OCI-LY7 (cell line): Measurements from ENCODE around the gene EIPR1. TPM values are rescaled to one million over a fixed set of nuclear protein-coding genes. Genes with fewer than 3 reads are reported as not detected.

Experiments
- BruUV-seq: library from RNA; stranded (reverse); fragments of 400-500 nt; replicated peaks from 2 replicates; lab custom pipeline; 2021; lab: Mats Ljungman, UMichigan
- CTCF ChIA-PET: fragments of 300-600 bp; sonication (Branson Sonifier 250); formaldehyde crosslinking; loops from one replicate; lab custom pipeline; 2022; ENCODE audit warnings: antibody characterized with exemption; ENCODE audit not compliant: unreplicated experiment; lab: Charles Lee
- POLR2A ChIA-PET: fragments of 300-600 bp; sonication (Branson Sonifier 250); formaldehyde crosslinking; loops from one replicate; lab custom pipeline; 2022; ENCODE audit warnings: antibody characterized with exemption; lab: Charles Lee
- DNase-seq: peaks from one replicate; pipeline ENCODE4 v3.0.0-alpha.2; 2015; ENCODE audit warnings: low spot score
- H2AFZ ChIP-seq: fragments of 200-600 bp; sonication (generic), shearing (Covaris generic); 2 replicates; pipeline ENCODE4 v1.6.1; 2014; ENCODE audit warnings: mild to moderate bottlenecking, antibody characterized with exemption, low read length, moderate library complexity
- H3K27ac ChIP-seq: fragments of 200-600 bp; sonication (generic); 2 replicates; pipeline ENCODE4 v1.5.1; 2014; ENCODE audit warnings: mixed run types, low read depth, mild to moderate bottlenecking, moderate library complexity, low read length, inconsistent platforms; ENCODE audit not compliant: poor library complexity, severe bottlenecking
- H3K36me3 ChIP-seq: fragments of 200-600 bp; sonication (generic); 2 replicates; pipeline ENCODE4 v1.6.1; 2014; ENCODE audit warnings: mild to moderate bottlenecking, antibody characterized with exemption, low read length, moderate library complexity, mixed read lengths; ENCODE audit not compliant: insufficient read depth
- H3K4me1 ChIP-seq: fragments of 200-600 bp; sonication (generic); 2 replicates; pipeline ENCODE4 v1.5.1; 2014; ENCODE audit warnings: mild to moderate bottlenecking, low read length; ENCODE audit not compliant: insufficient read depth, poor library complexity, severe bottlenecking
- H3K4me2 ChIP-seq: fragments of 200-600 bp; sonication (generic); 2 replicates; pipeline ENCODE4 v1.6.1; 2014; ENCODE audit warnings: mild to moderate bottlenecking, low read length
- H3K4me3 ChIP-seq: fragments of 200-600 bp; sonication (generic); 2 replicates; pipeline ENCODE4 v1.5.1; 2014; ENCODE audit warnings: mild to moderate bottlenecking, low read depth, low read length; ENCODE audit not compliant: poor library complexity, severe bottlenecking
- H3K79me2 ChIP-seq: fragments of 200-600 bp; sonication (generic); 2 replicates; pipeline ENCODE4 v1.6.1; 2016; ENCODE audit warnings: low read depth, mild to moderate bottlenecking, low read length, moderate library complexity, mixed read lengths; ENCODE audit not compliant: insufficient read depth
- H3K9me2 ChIP-seq: fragments of 200-600 bp; sonication (generic); 2 replicates; pipeline ENCODE4 v1.6.1; 2016; ENCODE audit warnings: mild to moderate bottlenecking, low read length, mixed read lengths; ENCODE audit not compliant: insufficient read depth
- H3K9me3 ChIP-seq: fragments of 200-600 bp; sonication (generic); 2 replicates; pipeline ENCODE4 v1.6.1; 2014; ENCODE audit warnings: mild to moderate bottlenecking, mixed run types, low read length, mixed read lengths
- H4K20me1 ChIP-seq: fragments of 200-600 bp; sonication (generic); 2 replicates; pipeline ENCODE4 v1.6.1; 2014; ENCODE audit warnings: mild to moderate bottlenecking, antibody characterized with exemption, low read length, moderate library complexity, mixed read lengths; ENCODE audit not compliant: insufficient read depth
- CTCF ChIP-seq: fragments of 200-600 bp; sonication (generic); conservative IDR thresholded peaks from 2 replicates; pipeline ENCODE4 v1.5.1; 2014; ENCODE audit warnings: mild to moderate bottlenecking, antibody characterized with exemption, low read length, moderate library complexity, mixed read lengths
- EZH2phosphoT487 ChIP-seq: fragments of 200-600 bp; sonication (generic); IDR thresholded peaks from 2 replicates; pipeline ENCODE4 v1.6.1; 2018; ENCODE audit warnings: low read depth, borderline replicate concordance, mild to moderate bottlenecking, mixed run types, antibody characterized with exemption, low read length, moderate library complexity, mixed read lengths
- intact Hi-C: fragments of 100-400 bp; cut with micrococcal nuclease; formaldehyde crosslinking; loops from one replicate; pipeline ENCODE4 v1.10.0; 2022; ENCODE audit not compliant: unreplicated experiment
- total RNA-seq, 2 experiments: library from RNA; depleted of rRNA in 1 of 2; stranded (reverse); fragments of >200 nt in 1 of 2; shearing (Covaris generic) in 1 of 2; gene quantifications; 2 replicates each; pipeline ENCODE4 v1.2.3, GENCODE V29; 2014 to 2022

EIPR1 gene
- total RNA-seq, 2 experiments from 2014 or later = 60.5 to 61.7 TPM

- no peaks in the 10 kb centered on the region for H3K9me2 ChIP-seq
- H3K27ac ChIP-seq = no peak overlapping the region
- DNase-seq = no peak
- ChIA-PET POLR2A (no interaction called here), CTCF (no interaction called here)
- intact Hi-C loops = no loop called here
- no peak overlapping the region for H3K4me3 ChIP-seq
- H3K4me2 ChIP-seq = no peak overlapping the region
- no TSS peak for BruUV-seq
- TF ChIP-seq EZH2phosphoT487 = no peak
- no peak for TF ChIP-seq CTCF
- no peaks in the 10 kb centered on the region for H3K79me2 ChIP-seq
- peaks cover 15% of the 10 kb centered on the region; the same call in 1 of the 2 replicates for H3K9me3 ChIP-seq
- H4K20me1 ChIP-seq = no peaks in the 10 kb centered on the region
- no peak overlapping the region for H2AFZ ChIP-seq
- H3K4me1 ChIP-seq = no peaks in the 10 kb centered on the region
- H3K36me3 ChIP-seq = peaks cover 14% of the 10 kb centered on the region; the same call in 1 of the 2 replicates
Observed at GRCh38 chr2:3270095-3270478, 107.5 kb downstream of the EIPR1 start.

GRCh38 chr2:3269425-3270094, 108.1 kb downstream of the EIPR1 start:
- no peak for DNase-seq
- intact Hi-C loops = no loop called here
- BruUV-seq = no TSS peak
- H3K79me2 ChIP-seq = no peaks in the 10 kb centered on the region
- H3K9me2 ChIP-seq = no peaks in the 10 kb centered on the region
- TF ChIP-seq EZH2phosphoT487 (no peak), CTCF (no peak)
- ChIA-PET CTCF (no interaction called here), POLR2A (no interaction called here)
- H3K9me3 ChIP-seq = peaks cover 10% of the 10 kb centered on the region; the same call in 1 of the 2 replicates
- H3K4me3 ChIP-seq = no peak overlapping the region
- no peak overlapping the region for H3K4me2 ChIP-seq
- H2AFZ ChIP-seq = no peak overlapping the region
- H4K20me1 ChIP-seq = no peaks in the 10 kb centered on the region
- H3K27ac ChIP-seq = no peak overlapping the region
- no peaks in the 10 kb centered on the region for H3K4me1 ChIP-seq
- peaks cover 14% of the 10 kb centered on the region; the same call in 1 of the 2 replicates for H3K36me3 ChIP-seq

- POLR2A ChIA-PET = no interaction called here
- Histone ChIP-seq H3K4me1 (no peaks in the 10 kb centered on the region), H3K4me2 (no peak overlapping the region), H3K9me2 (no peaks in the 10 kb centered on the region), H3K4me3 (no peak overlapping the region), H3K36me3 (peaks cover 7% of the 10 kb centered on the region; the same call in 1 of the 2 replicates), H3K9me3 (peaks cover 3% of the 10 kb centered on the region; the same call in 1 of the 2 replicates), H4K20me1 (no peaks in the 10 kb centered on the region), H3K79me2 (no peaks in the 10 kb centered on the region), H3K27ac (no peak overlapping the region), H2AFZ (no peak overlapping the region)
- no TSS peak for BruUV-seq
- TF ChIP-seq EZH2phosphoT487 = no peak
- TF ChIP-seq CTCF = no peak
- intact Hi-C loops = no loop called here
- no peak for DNase-seq
- CTCF ChIA-PET = no interaction called here
Observed at GRCh38 chr2:3268705-3269029, 109.0 kb downstream of the EIPR1 start.
